Brain pericyte (primary cell): ENCODE results near the gene PPFIA4.

Experiments
- DNase-seq: peaks from one replicate; pipeline ENCODE4 v3.0.0-alpha.2; 2012; ENCODE audit warnings: low read depth, low spot score

PPFIA4 gene

DNA sequence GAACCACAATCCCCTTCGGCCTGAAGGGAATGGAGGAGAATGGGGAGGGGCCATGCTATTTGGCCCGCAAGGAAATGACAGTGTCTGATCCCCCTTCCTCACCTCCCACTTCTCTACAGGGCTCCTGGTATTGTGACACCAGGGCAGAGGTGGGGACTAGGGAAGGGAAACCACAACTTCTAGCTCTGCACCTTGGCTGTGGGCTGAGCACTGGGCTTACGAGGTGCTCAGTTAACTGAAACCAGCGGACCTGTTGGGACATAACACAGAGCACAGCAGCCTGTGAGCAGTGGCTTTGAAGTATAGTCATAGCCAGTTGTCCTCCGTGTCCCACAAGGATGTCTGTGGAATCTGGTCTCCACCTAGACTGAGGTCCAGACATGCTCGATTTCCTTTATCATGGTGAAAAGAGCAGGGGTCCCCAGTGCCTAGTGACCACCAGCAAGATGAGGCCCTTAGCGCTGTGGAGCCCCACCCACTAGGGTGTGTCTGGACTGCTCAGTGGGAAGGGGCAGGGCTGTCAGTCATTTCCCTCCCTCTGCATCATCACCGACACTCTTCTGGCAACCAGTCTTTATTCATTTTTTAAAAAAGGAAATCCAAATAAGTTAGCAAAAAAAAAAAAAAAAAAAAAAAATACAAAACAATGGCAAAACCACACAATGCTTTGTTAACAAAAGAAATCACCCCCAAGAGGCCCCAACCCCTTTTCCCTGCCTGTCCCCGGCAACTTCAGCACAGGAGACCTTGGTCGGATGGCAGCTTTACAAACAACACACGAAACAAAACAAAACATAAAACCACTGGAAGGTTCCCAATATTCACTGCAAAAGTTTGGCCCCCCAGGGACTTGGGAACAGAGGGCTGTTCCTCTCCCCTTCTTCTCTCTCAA, 56.5 kb downstream of the PPFIA4 start:
- DNase-seq, result no peak

DNA sequence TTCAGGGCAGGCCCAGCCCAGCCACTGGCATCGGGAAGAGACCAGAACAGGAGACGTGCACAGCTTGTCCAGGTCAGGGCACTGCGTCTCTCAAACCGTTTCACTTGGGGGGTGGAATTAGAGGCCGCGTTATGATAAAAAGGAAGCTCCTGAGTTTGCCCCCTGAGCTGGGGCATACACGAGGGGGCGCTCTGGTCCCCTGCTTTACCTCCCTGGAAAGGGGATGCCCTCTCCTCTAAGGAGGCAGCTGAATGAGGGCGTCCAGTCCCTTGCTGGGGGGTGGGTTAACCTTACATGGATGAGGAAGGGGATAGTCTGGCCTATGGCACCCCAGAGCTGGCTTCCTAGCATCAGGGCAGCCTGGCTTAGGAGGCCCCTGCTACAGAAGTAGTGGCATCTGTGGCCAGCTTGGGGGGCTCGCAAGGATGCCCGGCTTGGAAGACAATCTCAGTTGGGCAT, 57.2 kb downstream of the PPFIA4 start:
- DNase-seq, result no peak

- DNase-seq, result no peak
Observed at GRCh38 chr1:203084588-203085527, 58.6 kb downstream of the PPFIA4 start.

- DNase-seq, result no peak
Observed at GRCh38 chr1:203085528-203086406, 59.5 kb downstream of the PPFIA4 start, which contains the start of gene MYOG. Gene MYOG, minus strand, starts transcription at chr1:203086012. Its CDS starts 51 bp downstream, at chr1:203085961.

DNA sequence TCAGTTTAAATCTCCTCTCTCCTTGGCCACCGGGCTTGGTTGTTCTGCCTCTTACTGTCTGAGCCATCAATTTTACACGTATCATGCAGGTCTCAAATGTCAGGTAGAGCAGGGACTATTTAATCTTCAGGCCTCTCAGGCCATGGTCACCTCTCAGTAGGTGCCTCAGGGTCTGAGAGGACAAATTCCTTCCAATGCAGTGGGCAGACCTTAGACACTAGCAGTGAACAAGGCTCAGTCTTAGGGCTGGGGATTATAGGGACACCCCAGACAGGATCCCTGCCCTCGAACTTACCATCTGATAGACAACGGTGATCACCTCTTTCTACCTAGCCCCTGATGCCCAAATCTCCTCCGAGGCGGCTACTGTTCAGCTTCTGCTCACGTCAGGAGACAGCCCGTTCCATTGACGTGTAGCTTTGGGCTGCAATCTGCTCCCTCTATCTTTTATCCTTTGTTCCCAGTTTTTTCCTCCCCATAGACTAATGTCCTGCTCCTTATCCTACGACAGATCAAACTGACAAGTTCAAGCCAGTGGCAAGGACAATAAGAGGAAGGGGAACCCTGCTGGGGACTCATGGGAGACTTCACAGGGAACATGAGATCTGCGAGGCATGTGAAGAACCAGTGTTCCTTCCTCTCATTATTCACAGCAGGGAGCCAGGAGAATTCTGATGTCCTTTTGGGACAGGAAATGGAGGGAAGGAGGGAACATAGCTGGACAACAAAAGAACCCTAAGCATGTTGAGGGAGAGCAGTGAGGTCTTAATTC, 60.9 kb downstream of the PPFIA4 start:
- DNase-seq, result no peak

- DNase-seq, result no peak
Observed at GRCh38 chr1:203088441-203088840, 62.1 kb downstream of the PPFIA4 start.

- no peak for DNase-seq
Observed at GRCh38 chr1:203089001-203089650, 62.8 kb downstream of the PPFIA4 start.

GRCh38 chr1:203089651-203090045, 63.4 kb downstream of the PPFIA4 start:
- DNase-seq, result no peak

DNA sequence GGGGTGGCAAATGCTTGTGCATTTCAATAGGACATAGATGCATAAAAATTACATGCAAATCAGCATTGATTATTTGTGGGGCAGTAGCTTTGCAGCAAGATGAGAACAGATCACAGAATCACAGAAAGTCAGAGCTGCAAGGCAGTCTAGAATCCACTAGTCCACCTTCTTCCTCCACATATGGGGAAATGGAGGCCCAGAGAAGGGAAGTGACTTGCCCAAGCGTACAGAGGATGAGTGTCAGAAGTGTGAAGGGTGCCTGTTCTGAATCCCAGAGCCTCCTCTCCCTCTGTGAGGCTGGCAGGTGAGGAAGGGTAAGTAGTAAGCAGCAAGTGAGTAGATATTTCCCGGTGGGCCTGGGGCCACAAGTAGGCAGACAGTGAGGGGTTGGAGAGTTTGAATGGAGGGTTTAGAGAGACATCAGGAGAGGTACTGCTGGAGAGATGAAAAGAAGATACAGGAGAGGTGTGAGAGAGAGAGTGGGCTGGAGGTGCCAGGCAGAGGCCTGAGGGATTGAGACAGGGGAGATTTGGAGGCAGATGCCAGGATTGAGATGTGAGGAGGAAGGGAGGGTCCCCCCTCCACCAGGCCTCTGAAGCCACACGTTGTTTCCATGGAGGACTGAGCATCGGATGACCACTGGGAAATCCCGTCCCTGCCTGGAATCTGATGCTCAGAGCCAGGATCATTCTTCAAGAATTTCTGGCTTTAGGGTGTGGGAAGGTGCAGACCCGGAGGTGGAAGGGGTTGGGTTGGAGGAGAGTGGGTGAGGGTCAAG, 64.3 kb downstream of the PPFIA4 start:
- no peak for DNase-seq

GRCh38 chr1:203091199-203091477, 64.8 kb downstream of the PPFIA4 start:
- no peak for DNase-seq

GRCh38 chr1:203091761-203092330, 65.6 kb downstream of the PPFIA4 start:
- no peak for DNase-seq

- no peak for DNase-seq
Observed at GRCh38 chr1:203093754-203094410, 67.6 kb downstream of the PPFIA4 start.

- no peak for DNase-seq
Observed at GRCh38 chr1:203095061-203095690, 68.9 kb downstream of the PPFIA4 start.

DNA sequence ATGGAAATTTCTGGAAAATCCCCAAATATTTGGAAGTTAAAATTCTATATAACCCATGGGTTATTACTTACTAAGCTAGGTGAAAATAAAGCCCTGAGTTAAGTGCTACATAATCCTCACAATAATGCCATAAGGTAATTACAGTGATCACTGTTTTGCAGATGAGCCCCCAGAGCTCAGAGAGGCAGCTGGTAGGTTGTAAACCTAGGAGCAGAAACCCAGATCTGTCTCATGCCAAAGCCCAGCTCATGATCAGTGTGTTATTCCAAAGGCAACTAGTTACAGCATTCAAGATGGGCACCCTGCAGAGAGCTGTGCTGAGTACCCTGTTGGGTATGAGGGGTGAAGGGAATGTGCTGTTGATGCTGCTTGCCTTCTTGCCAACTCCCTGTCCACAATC, 70.3 kb downstream of the PPFIA4 start:
- DNase-seq, result no peak

DNA sequence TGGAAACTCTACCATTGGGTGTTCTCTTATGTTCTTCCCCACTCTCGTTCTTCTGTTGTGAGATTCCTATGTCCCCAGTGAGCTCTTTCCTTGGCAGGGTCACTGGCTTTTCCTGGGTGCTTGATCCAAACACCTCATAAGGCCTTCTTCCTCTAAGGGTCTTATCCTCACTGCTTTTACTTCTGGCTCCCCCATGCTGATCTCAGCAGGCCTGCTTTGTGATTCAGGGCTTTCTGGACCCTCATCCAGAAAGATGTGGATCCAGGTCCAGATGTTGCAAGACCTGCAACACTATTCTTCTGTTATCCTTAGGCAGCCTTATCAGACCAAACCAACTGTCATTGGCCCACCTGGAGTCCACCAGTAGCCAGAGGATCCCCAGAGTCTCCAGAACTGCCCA, 70.7 kb downstream of the PPFIA4 start:
- no peak for DNase-seq

GRCh38 chr1:203098445-203098844, 72.2 kb downstream of the PPFIA4 start:
- no peak for DNase-seq

DNA sequence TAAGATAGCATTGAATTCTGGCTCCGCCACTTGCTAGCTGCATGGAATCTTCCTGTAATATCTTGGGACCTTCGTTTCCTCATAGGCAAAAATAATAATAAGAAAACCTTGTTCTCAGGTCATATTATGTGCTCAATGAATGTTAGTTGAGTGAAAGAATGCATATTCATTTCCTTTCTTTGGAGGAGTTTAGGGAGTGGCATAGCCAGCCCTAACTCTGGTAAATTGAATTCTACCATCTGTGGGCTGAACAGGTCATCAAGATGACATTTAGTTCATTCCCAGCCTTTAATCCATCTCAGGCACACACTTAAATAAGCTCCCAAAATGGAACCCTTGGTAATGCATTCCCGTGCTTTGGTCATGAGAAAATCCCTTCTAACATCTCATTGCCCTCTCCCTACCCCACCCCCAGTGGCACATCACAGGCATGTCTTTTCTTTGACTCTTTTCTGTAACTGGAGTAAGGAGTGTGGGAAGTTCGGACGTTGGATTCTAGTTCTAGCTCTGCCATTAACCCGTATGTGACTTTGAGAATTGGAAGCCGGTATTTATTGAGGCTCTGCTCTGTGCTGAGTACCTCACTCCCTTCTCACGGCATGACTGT, 72.7 kb downstream of the PPFIA4 start:
- DNase-seq, result no peak
